Progenitor cell of endocrine pancreas (in vitro differentiated cells): ENCODE results near the gene CDH9. TPM values are rescaled to one million over a fixed set of nuclear protein-coding genes. Genes with fewer than 3 reads are reported as not detected.

Experiments
- DNase-seq: peaks from one replicate; pipeline ENCODE4 v3.0.0; 2021; ENCODE audit warnings: low spot score; ENCODE audit not compliant: unreplicated experiment
- H3K27ac Mint-ChIP-seq: 2 replicates; pipeline ENCODE4 v1.8.0; 2021; ENCODE audit warnings: mild to moderate bottlenecking, moderate library complexity, mixed read lengths
- H3K27me3 Mint-ChIP-seq: 2 replicates; pipeline ENCODE4 v1.8.0; 2021; ENCODE audit warnings: mixed read lengths
- H3K36me3 Mint-ChIP-seq: 2 replicates; pipeline ENCODE4 v1.8.0; 2022; ENCODE audit warnings: mixed read lengths; ENCODE audit not compliant: insufficient read depth
- H3K4me1 Mint-ChIP-seq: 2 replicates; pipeline ENCODE4 v1.8.0; 2021; ENCODE audit warnings: low read depth, mixed read lengths
- H3K4me3 Mint-ChIP-seq: 2 replicates; pipeline ENCODE4 v1.8.0; 2021; ENCODE audit warnings: low read depth, mild to moderate bottlenecking, moderate library complexity, mixed read lengths
- H3K9me3 Mint-ChIP-seq: 2 replicates; pipeline ENCODE4 v1.8.0; 2021; ENCODE audit warnings: low read depth, mixed read lengths
- CTCF ChIP-seq: fragments of 200-600 bp; sonication (generic); IDR thresholded peaks from one replicate; pipeline ENCODE4 v1.5.0; 2021; ENCODE audit warnings: antibody characterized with exemption, mild to moderate bottlenecking; ENCODE audit not compliant: unreplicated experiment
- total RNA-seq: library from RNA; stranded (reverse); gene quantifications from 2 replicates; pipeline ENCODE4 v1.2.1, GENCODE V29; 2021

Gene CDH9
- total RNA-seq, 1 donor from 2014 or later, result not detected

GRCh38 chr5:26959290-26959689 lies 79.1 kb downstream of the CDH9 start:
- Mint-ChIP-seq H3K27me3 (no peaks in the 10 kb centered on the region), H3K4me1 (no peaks in the 10 kb centered on the region), H3K4me3 (no peak overlapping the region), H3K9me3 (peaks cover 6% of the 10 kb centered on the region), H3K27ac (no peak overlapping the region), H3K36me3 (no peaks in the 10 kb centered on the region)
- DNase-seq, result no peak
- TF ChIP-seq CTCF, result no peak

GRCh38 chr5:26955161-26955560 lies 83.2 kb downstream of the CDH9 start:
- H3K36me3 Mint-ChIP-seq, result no peaks in the 10 kb centered on the region
- H3K27ac Mint-ChIP-seq, result no peak overlapping the region
- H3K4me3 Mint-ChIP-seq, result no peak overlapping the region
- H3K4me1 Mint-ChIP-seq, result no peaks in the 10 kb centered on the region
- peaks cover 6% of the 10 kb centered on the region for H3K9me3 Mint-ChIP-seq
- TF ChIP-seq CTCF, result no peak
- no peaks in the 10 kb centered on the region for H3K27me3 Mint-ChIP-seq
- DNase-seq, result no peak

GRCh38 chr5:26948921-26949320 lies 89.5 kb downstream of the CDH9 start:
- H3K9me3 Mint-ChIP-seq, result no peaks in the 10 kb centered on the region
- no peak overlapping the region for H3K27ac Mint-ChIP-seq
- no peak for TF ChIP-seq CTCF
- H3K4me3 Mint-ChIP-seq, result no peak overlapping the region
- no peak for DNase-seq
- H3K27me3 Mint-ChIP-seq, result no peaks in the 10 kb centered on the region
- no peaks in the 10 kb centered on the region for H3K4me1 Mint-ChIP-seq
- no peaks in the 10 kb centered on the region for H3K36me3 Mint-ChIP-seq

- no peak for DNase-seq
- no peaks in the 10 kb centered on the region for H3K4me1 Mint-ChIP-seq
- H3K27ac Mint-ChIP-seq, result no peak overlapping the region
- no peak overlapping the region for H3K4me3 Mint-ChIP-seq
- no peaks in the 10 kb centered on the region for H3K27me3 Mint-ChIP-seq
- no peak for TF ChIP-seq CTCF
- no peaks in the 10 kb centered on the region for H3K36me3 Mint-ChIP-seq
- no peaks in the 10 kb centered on the region for H3K9me3 Mint-ChIP-seq
Measured at GRCh38 chr5:26945901-26946300, 92.5 kb downstream of the CDH9 start.

- Mint-ChIP-seq H3K27ac (no peak overlapping the region), H3K36me3 (no peaks in the 10 kb centered on the region), H3K4me3 (no peak overlapping the region), H3K4me1 (no peaks in the 10 kb centered on the region), H3K27me3 (no peaks in the 10 kb centered on the region), H3K9me3 (no peaks in the 10 kb centered on the region)
- no peak for TF ChIP-seq CTCF
- DNase-seq, result no peak
Measured at GRCh38 chr5:26942481-26942880, 95.9 kb downstream of the CDH9 start.
